Myocyte (in vitro differentiated cells): ENCODE data around the gene SHANK3. TPM values are rescaled to one million over a fixed set of nuclear protein-coding genes. Genes with fewer than 3 reads are reported as not detected.

Experiments
- DNase-seq: peaks from one replicate; pipeline ENCODE4 v3.0.0-alpha.2; 2012; ENCODE audit warnings: low read depth
- total RNA-seq: library from RNA; depleted of rRNA; stranded (reverse); fragments of >200 nt; gene quantifications from 2 replicates; pipeline ENCODE4 v1.2.3, GENCODE V29; 2014

The SHANK3 gene
- total RNA-seq, 1 donor from 2014 or later: 0.32 TPM

GRCh38 chr22:50712341-50713007, 39.9 kb downstream of the SHANK3 start:
- DNase-seq: no peak

GRCh38 chr22:50713008-50713385, 40.4 kb downstream of the SHANK3 start:
- DNase-seq: no peak

- DNase-seq: no peak
Observed at GRCh38 chr22:50713571-50714056, 41.0 kb downstream of the SHANK3 start.

GRCh38 chr22:50714150-50714549, 41.5 kb downstream of the SHANK3 start:
- no peak for DNase-seq

- DNase-seq: no peak
Observed at GRCh38 chr22:50714631-50715179, 42.1 kb downstream of the SHANK3 start.

GRCh38 chr22:50715250-50715649, 42.6 kb downstream of the SHANK3 start:
- DNase-seq: no peak

- DNase-seq: no peak
Observed at GRCh38 chr22:50715776-50716175, 43.2 kb downstream of the SHANK3 start.

GRCh38 chr22:50716290-50717024, 43.8 kb downstream of the SHANK3 start:
- DNase-seq: no peak

- peak; percentile 53 for DNase-seq
Observed at GRCh38 chr22:50717709-50718351, 45.2 kb downstream of the SHANK3 start.

- DNase-seq: no peak
Observed at GRCh38 chr22:50718352-50718709, 45.7 kb downstream of the SHANK3 start.

- DNase-seq: no peak
Observed at GRCh38 chr22:50719814-50720300, 47.2 kb downstream of the SHANK3 start.

GRCh38 chr22:50720301-50721256, 48.0 kb downstream of the SHANK3 start:
- no peak for DNase-seq

- DNase-seq: no peak
Observed at GRCh38 chr22:50721257-50721844, 48.7 kb downstream of the SHANK3 start.

GRCh38 chr22:50722048-50722701, 49.6 kb downstream of the SHANK3 start:
- DNase-seq: no peak

Other genes starting within 250 kb of the SHANK3 start
- 121 and 127 TPM in 2 replicates for gene SBF1, start 197.8 kb upstream of the SHANK3 start, total RNA-seq
- gene ADM2, start 191.3 kb upstream of the SHANK3 start, total RNA-seq: 0.67 and 1.6 TPM in 2 replicates
- not detected in 2 replicates for gene MIOX, start 186.0 kb upstream of the SHANK3 start, total RNA-seq
- 41.3 and 46.6 TPM in 2 replicates for gene LMF2, start 165.1 kb upstream of the SHANK3 start, total RNA-seq
- 21.6 and 25.3 TPM in 2 replicates for gene NCAPH2, start 164.6 kb upstream of the SHANK3 start, total RNA-seq
- gene SCO2, start 147.2 kb upstream of the SHANK3 start, total RNA-seq: 0.68 and 1.6 TPM in 2 replicates
- gene TYMP, start 142.8 kb upstream of the SHANK3 start, total RNA-seq: 1.7 and 2.1 TPM in 2 replicates
- gene KLHDC7B, start 126.9 kb upstream of the SHANK3 start, total RNA-seq: not detected in 2 replicates
- gene SYCE3, start 109.9 kb upstream of the SHANK3 start, total RNA-seq: not detected in 2 replicates
- 3.9 and 11.5 TPM in 2 replicates for gene CPT1B, start 94.4 kb upstream of the SHANK3 start, total RNA-seq
- gene CHKB, start 90.0 kb upstream of the SHANK3 start, total RNA-seq: 42.7 and 47.0 TPM in 2 replicates
- 0.16 and 0.36 TPM in 2 replicates for gene MAPK8IP2, start 72.0 kb upstream of the SHANK3 start, total RNA-seq
- 30.5 and 37.4 TPM in 2 replicates for gene ARSA, start 44.7 kb upstream of the SHANK3 start, total RNA-seq
- gene ACR, start 65.4 kb downstream of the SHANK3 start, total RNA-seq: not detected in 2 replicates
- gene RABL2B, start 110.8 kb downstream of the SHANK3 start, total RNA-seq: 8.8 and 9.8 TPM in 2 replicates